Occipital lobe (tissue), 2 donors: Measurements from ENCODE around the gene SMG6. TPM values are rescaled to one million over a fixed set of nuclear protein-coding genes. Genes with fewer than 3 reads are reported as not detected.
"Not testable (repeated sequence)": the region's sequence is repeated elsewhere in the genome, so short reads cannot be mapped to it uniquely, and the experiment has no call there.

Experiments
- DNase-seq: peaks from one replicate; lab custom pipeline; 2025; lab: John Stamatoyannopoulos, UW
- total RNA-seq: library from RNA; depleted of rRNA; stranded (reverse); fragments of >200 nt; gene quantifications from one replicate; pipeline ENCODE4 v1.2.3, GENCODE V29; 2014

SMG6 gene
- total RNA-seq, result 19.8 TPM

GRCh38 chr17:2303204-2304188 is at the start of gene SMG6, which contains the start of gene SRR:
SMG6 (minus strand) TSS chr17:2303785; CDS start chr17:2303720, 65 bp downstream.
SRR (plus strand) TSS chr17:2303950; CDS start chr17:2315561, 11,611 bp downstream.
- DNase-seq, result peak; percentile 89

DNA sequence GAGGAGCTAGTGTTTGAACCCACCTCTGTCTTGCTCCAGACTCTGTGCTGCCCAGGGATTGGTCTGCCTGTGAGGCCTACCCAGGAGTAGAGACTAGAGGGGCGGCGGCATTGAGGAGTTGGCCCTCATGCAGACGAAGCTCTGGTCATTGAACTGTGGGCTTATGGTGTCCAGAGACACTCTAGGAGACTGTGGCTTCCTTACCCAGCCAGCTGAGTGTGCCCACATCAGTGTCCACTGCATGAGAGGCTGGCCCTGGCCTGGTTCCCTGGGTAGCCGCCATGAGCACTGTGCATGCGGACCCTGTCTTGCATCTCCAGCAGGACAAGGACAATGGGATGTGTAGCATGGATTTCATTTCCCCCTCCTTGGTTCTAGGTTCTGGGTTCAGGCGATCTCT is 47.7 kb upstream of the SMG6 start:
- no peak for DNase-seq

GRCh38 chr17:2347805-2348685 is 44.5 kb upstream of the SMG6 start:
- DNase-seq, result peak; percentile 32

DNA sequence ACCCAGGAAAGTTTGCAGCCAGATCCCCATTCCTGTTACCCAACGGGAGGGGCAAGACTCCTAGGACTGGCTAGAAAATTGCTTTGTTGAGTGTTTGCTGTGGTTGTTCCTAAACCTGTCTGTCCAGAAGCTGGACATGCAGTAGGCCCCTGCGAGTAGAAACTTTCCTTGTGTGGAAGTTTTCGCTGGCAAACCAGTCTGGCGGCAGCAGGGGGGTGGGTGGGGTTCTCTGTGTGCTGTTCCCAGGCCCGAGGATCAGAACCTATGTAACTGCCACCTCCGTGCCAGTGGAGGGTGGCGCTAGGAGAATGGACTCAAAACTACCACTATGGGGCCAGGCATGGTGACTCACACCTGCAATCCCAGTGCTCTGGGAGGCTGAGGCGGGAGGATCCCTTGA is 42.9 kb upstream of the SMG6 start:
- DNase-seq, result no peak

DNA sequence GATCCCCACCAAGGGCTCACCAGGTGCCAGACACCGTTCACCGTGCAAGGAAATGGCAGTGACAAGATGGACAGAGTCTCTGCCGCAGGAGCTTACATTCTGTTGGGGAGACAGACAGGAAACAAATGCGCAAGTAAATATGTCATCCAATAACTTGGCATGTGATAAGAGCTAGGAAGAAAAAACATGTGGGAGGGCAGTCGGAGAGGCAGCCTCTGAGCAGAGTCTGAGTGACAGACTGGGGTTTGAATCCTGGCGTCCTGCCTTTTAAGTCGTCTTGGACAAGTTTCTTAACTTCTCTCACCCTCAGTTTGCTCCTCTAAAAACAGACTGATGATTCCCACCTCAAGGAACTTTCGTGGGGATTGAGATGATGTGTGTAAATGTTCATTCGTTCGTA is 40.9 kb upstream of the SMG6 start:
- DNase-seq, result no peak

- no peak for DNase-seq
These were observed 39.8 kb upstream of the SMG6 start for GRCh38 chr17:2343421-2343820.

GRCh38 chr17:2338315-2338657 is 34.7 kb upstream of the SMG6 start:
- DNase-seq, result no peak

DNA sequence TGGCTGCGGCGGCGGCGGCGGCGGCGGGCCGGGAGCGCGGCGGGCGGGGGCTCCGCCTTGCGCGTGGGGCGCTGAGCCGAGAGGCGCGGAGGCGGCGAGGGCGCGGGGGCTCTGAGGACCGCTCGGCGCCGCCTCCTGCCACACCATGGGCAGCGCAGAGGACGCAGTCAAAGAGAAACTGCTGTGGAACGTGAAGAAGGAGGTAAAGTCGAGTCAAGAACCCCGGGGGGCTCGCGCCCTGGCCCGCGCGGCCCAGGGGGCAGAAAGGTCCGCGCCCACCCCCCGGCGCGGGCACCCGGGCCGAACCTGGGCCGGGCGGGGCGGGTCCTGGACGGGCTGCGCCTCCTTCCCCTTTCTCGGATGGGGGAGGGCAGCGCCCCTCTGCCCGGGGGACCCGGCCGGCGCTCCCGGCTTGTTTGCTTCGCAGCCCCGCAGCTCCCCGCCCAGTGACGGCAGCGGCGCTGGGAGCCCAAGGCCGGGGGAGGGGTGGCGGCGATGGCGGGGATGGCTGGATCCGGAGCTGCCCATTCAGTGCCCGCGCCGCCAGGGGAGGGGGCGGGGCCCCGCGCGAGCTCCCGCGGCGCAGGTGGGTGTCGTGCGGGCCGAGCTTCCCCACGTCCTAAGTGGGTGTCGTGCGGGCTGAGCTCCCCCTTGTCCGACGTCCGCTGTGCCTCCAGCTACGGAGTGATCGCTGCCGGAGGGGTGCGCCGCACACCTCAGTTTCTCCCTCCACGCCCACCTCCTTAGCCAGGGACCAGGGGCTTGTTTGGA is 34.1 kb upstream of the SMG6 start:
- DNase-seq, result peak; percentile 60

DNA sequence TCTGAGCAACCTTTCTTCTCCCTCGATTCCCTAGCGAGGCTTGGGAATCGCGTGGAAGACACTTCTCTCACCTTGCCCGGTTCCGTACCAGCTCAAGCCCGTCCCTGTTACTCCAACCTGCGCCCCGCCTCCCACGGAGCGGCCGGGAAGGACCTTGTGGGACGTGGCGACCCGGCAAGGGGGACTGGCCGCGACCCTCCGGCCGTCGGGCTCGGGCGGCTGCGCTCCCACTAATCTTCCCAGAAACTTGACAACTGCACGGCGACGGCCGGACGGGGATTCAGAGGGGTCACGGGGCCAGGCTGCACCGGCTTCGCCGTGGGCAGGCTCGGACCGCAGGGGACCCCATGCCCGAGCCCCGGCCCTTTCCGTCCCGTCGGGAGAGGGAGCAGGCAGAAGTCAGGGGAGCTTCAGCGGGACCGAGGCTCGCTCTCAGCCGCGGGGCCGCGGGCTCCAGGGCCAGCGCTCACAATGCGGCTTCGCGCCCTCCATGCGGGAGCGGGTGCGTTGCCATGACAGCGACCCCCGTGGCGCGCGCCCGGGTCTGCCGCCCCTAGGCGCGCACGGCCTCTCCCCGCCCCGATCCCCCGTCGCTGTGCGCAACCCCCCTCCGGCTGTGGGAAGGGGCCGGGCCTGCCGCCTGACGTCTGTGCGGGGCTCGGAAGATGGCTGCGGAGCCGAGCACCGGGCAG is 33.4 kb upstream of the SMG6 start, which contains the start of gene SGSM2:
Gene SGSM2, plus strand, starts transcription at position 650 of the 692 bp plus-strand sequence. CDS start 188 bp downstream, outside the sequence.
- DNase-seq, result peak; percentile 45

DNA sequence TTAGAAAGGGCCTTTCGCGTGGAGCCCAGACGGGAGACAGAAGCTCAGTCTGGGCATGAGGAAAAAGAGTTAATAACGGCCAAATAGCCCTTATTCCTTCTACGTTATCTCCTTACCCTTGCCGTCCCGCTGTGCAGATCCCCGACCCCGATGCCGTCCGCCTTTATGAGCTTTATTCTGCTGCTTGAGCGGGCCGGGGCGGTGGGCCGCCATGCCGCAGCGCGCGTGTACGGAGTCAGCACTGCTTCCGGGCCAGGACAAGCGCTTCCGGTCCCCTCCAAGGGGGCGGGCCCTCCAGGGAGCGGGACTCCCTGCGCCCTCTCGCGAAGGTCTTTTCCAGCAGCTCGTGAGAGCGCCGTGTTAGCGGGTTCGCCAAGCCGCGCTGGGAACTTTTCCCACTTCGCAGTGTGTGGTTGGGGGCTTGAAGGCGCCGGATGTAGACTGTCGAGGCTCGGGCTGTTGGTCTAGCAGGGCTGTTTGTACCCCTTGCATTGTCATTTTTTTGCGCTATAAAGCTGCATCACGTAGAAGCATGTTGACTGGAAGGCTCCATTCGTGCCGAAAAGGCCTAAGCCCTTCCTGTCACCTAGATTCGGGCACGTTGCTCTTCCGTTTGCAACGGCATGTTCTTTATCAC is 32.7 kb upstream of the SMG6 start, which contains the start of gene TSR1:
Gene TSR1, minus strand, starts transcription at position 243 of the 637 bp plus-strand sequence. Its CDS starts 30 bp downstream, at position 213.
- peak; percentile 83 for DNase-seq

- DNase-seq, result no peak
These were observed 32.2 kb upstream of the SMG6 start for GRCh38 chr17:2335726-2336214.

DNA sequence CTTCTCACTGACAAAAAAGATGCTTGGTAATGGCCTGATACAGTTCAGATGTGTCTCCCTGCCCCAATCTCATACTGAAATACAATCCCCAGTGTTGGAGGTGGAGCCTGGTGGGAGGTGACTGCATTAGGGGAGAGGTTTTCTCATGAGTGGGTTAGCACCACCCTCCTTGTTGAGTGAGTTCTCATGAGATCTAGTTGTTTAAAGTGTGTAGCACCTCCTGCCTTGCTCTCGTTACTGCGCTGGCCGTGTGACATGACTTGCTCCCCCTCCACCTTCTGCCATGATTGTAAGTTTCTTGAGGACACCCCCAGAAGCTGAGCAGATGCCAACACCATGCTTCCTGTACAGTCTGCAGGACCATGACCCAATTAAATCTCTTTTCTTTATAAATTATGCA is 27.7 kb upstream of the SMG6 start:
- DNase-seq, result no peak

DNA sequence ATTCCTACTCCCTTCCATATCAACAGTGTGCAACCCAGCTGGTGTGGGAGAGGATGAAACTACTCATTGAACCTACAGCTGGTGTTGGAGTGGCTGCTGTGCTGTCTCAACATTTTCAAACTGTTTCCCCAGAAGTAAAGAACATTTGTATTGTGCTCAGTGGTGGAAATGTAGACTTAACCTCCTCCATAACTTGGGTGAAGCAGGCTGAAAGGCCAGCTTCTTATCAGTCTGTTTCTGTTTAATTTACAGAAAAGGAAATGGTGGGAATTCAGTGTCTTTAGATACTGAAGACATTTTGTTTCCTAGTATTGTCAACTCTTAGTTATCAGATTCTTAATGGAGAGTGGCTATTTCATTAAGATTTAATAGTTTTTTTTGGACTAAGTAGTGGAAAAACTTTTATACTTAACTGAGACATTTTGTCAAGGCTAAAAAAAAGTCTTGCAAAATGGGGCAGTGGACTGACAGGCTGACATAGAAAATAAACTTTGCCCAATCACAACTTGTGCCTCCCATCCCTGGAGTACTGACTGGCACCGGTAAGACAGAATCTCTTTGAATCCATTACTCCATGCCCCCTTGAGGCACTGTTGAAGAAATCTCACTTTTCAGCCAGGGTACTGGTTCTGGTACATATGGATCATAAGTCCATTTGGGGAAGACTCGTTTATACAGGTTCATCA is 20.2 kb upstream of the SMG6 start:
- no peak for DNase-seq

DNA sequence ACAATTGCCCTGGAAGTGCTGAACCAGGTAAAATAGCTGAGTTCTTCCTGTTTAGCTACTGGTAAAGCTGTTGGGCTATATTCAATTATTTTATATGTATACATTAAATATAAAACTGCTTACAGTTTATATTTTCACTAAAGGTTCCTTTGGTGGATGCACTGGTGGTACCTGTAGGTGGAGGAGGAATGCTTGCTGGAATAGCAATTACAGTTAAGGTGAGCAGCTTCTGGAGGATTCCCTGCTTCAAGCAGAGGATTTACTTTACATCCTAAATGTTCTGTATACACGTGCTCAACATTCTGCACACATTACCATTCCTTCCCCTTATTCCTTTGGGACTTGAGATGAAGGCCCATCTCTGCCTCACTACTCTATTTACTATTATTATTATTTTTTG is 17.8 kb upstream of the SMG6 start:
- no peak for DNase-seq

DNA sequence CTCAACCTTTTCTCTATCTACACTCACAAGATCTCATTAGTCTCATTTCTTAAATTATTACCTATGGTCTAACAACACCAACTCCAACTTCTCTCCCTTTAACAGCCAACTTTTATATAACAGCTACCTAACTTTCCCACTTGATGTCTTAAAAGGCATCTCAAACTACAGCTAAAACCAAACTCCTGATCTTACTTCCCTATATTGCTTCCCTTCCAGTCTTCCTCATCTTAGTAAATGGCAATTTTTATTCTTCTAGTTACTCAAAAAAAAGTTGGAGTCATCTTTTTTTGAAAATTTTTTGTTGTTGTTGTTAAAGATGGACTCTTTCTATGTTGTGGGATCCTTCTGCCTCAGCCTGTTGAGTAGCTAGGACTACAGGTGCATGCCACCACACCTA is 15.5 kb upstream of the SMG6 start:
- DNase-seq, result no peak

DNA sequence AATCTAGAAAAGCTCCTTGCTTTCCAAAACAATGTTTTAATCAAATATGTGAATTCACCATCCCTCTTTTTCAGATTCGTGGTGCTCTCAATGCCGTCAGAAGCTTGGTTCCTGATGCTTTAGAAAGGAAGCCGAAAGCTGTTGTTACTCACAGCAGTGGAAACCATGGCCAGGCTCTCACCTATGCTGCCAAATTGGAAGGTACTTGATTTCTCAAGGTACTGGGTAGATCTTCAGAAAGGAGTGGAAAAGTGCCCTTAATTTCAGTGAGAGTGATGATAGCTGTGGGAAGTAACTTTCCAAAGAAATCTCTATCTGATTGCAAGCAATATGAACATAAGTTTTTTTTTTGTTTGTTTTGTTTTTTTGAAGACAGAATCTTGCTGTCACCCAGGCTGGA is 14.2 kb upstream of the SMG6 start:
- DNase-seq, result no peak

- not testable (repeated sequence) for DNase-seq
These were observed 13.3 kb upstream of the SMG6 start for GRCh38 chr17:2316916-2317205.

DNA sequence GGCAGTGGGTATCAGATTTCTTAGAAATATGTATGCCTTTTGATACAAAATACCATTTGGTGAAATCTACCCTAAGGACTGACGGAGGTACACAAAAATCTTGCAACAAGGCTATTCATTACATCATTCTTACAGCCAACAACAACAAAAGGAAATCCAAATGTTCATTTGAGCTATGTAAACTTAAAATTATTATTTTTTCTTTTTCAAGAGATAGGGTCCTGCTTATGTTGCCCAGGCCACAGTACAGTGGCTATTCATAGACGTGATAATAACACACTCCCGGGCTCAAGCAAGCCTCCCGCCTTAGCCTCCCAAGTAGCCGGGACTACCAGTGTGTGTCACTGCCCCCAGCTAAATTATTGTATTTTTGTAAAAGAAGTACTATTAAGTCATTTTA is 9.2 kb upstream of the SMG6 start:
- no peak for DNase-seq

DNA sequence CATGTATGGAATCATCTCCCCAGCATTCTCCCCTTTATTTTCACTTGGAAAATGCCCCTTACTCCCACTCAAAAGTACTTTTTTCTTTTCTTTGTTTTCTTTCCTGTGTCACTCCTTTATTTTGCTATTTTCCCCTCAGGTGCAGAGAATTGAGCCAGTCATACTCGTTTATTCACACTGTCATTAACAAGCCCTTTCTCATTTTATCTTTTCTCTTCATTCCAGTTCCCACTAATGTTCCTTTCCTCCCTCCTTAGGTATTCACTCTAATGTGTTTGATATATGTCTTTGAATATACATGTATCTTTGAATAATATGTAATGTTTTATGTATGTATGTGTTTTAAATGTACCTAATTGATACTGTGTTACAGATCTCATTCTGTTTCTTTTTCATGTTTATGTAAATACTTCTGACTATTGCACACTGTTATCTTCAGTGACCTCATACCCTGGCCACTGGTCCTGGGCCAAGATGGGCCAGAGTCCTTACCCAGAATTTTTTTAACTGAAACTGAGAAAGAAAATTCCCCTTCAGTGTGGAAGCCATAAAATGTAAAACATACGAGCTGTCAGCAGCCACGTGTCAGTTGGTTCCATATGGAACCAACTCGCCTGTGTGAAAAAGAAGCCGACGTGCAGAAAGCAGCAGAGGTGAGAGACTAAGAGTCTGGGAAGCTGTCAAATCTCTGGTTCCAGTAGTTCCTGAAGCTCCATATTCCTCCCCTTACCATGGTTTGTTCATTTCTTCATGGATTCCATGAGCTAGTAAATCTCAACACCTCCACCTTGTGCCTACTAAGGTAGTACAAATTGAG is 6.0 kb upstream of the SMG6 start:
- DNase-seq, result no peak
